HG03135 (cell line): ENCODE data around the gene DLG4.

Experiments used
- ATAC-seq: cut with Tn5 transposase; IDR thresholded peaks from one replicate; pipeline ENCODE4 v1.9.1; 2021; ENCODE audit warnings: mild to moderate bottlenecking, moderate library complexity; ENCODE audit not compliant: unreplicated experiment

The DLG4 gene

GRCh38 chr17:7215652-7216180 lies 3.9 kb downstream of the DLG4 start:
- no peak for ATAC-seq

DNA sequence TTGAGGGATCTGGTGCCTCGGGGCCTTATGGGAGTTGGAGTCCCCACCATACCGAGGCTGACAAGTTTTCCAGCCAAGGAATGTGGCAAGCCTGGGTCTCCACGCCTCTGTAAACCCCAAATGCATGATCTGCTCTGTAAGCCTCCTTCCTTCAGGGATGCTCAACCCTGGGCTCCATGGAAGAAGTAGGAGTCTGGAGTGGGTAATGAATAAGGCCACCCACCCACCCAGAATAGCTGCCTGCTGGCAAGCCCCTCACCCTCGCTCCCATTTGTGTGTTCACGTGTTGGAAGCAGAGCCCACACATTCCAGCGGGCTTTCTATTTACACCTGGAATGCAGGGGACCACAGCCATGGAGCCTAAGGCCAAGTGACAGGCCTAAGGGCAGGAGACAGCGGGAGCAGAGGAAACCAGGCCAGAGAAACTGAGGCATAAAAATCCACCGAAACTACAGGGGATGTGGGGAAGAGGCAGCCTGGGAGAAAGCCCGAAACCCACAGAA lies 4.4 kb downstream of the DLG4 start:
- no peak for ATAC-seq

- ATAC-seq: peak; percentile 73
Observed at GRCh38 chr17:7214300-7215135, 5.1 kb downstream of the DLG4 start.

- ATAC-seq: peak; percentile 17
Observed at GRCh38 chr17:7213895-7214299, 5.7 kb downstream of the DLG4 start.

DNA sequence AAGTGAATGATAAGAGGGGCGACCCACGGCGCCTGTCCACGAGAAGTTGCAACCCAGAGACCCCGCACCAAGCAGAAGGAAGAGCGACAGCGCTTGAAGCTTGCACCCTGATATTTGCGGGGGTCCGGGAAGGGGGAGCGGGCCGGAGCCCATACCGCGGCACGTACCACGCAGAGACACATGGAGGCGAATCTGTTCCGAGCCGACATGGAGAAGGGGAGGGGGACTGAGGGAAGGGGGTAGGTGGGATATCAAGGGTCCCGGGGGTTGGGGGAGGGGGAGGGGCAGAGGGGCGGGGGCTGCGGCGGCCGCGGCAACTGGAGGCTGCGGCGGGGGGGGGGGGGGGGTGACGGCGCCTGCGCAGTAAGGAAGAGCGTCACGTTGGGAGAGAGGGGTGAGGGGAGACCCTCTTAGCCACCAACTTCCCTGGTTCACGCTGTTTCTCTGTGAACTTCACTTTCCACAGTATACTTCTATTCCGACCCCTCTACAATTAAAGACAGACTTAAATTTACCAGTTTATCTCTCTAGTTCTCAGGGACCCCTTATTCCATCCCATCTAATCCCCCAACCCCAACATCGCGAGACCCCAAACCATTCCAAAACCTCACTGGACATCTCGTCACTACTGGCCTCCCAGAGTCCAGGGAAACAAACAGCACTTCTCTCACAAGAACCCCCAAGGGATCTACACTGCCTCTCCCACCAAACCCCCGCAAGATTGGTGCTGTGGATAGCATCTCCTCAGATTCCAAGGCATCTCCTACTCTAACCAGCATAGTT lies 8.0 kb downstream of the DLG4 start:
- ATAC-seq: no peak

- ATAC-seq: no peak
Observed at GRCh38 chr17:7208754-7209460, 10.7 kb downstream of the DLG4 start.

- no peak for ATAC-seq
Observed at GRCh38 chr17:7208027-7208571, 11.5 kb downstream of the DLG4 start.

- no peak for ATAC-seq
Observed at GRCh38 chr17:7207120-7208001, 12.3 kb downstream of the DLG4 start.

GRCh38 chr17:7205561-7205960 lies 14.1 kb downstream of the DLG4 start:
- ATAC-seq: no peak

GRCh38 chr17:7204828-7205461 lies 14.7 kb downstream of the DLG4 start:
- ATAC-seq: peak; percentile 86

GRCh38 chr17:7204336-7204735 lies 15.3 kb downstream of the DLG4 start:
- no peak for ATAC-seq

- no peak for ATAC-seq
Observed at GRCh38 chr17:7203391-7203790, 16.2 kb downstream of the DLG4 start.

- ATAC-seq: no peak
Observed at GRCh38 chr17:7196651-7197401, 22.8 kb downstream of the DLG4 start.

DNA sequence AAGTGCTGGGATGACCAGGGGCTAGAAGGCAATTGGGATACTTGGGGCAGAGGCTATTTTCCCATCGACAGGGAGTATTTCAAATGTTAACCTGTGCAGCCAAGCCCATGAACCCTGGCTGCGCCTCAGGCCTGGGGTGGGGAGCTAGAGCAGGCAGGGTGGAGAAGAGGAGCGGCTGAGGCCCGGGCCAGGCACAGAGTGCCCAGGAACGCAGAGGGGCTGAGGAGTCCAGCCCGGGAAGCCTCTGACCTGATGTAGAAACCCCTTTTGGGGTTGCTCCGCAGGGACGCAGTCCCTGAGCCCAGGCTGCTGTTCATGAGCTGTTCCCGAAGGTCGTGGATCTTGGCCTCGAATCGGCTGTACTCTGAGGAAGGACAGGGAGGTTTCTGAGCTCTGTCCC lies 23.7 kb downstream of the DLG4 start:
- no peak for ATAC-seq

- no peak for ATAC-seq
Observed at GRCh38 chr17:7192271-7192937, 27.2 kb downstream of the DLG4 start.

DNA sequence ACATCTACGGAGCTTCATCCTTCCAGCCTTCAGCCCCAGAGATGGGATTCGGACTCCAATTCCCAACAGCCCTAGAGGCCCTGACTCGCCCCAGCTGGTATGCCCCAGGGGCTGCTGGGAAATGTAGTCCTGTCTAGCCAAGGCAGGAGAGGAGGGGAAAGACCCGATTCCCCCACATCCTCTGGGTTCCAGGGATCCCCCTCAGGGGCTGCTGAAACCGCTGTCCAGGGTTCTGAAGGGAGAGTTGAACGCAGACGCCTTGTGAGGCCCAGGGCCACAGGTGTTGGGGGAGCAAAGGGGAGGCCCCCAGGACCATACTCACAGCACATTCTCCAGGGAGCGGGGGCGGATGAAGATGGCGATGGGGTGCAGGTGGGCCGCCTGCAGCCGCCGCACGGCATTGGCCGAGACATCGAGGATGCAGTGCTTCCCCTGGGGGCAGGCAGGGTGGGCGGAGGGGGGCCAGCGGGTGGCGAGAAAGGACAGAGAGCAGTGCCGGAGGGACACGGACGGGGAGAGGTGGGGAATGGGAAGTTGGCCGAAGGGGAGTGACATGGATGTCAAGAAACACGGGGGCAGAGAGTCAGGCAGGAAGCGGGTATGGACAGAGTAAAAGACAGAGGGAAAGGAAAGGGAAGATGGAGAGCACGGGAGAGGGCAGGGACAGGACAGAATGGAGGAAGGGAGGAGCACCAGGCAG lies 27.9 kb downstream of the DLG4 start:
- ATAC-seq: no peak

DNA sequence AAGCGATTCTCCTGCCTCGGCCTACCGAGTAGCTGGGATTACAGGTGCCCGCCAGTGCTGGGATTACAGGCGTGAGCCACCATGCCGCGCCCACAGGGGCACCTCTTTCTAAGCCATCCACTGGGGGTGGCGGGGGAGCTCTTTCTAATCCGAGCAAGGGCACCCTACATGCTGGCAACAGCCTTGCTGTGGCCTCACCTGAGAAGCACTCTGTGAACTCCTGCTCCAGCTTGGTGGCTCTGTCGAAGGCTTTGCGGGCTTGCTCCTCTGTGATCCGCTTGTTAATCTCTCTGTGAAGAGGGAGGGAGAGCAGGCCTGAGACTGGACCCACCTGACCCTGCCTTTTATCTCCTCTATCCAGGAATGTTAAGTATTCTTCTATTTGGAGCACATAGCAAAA lies 28.6 kb downstream of the DLG4 start:
- no peak for ATAC-seq
